Measurements from ENCODE around the gene COL6A3. TPM values are rescaled to one million over a fixed set of nuclear protein-coding genes. Genes with fewer than 3 reads are reported as not detected.

The COL6A3 gene
- polyA plus RNA-seq, 1 of the 3 experiments (the other 2 are of a cell fraction), result 18.5 TPM

- TF ChIP-seq PBX3 (IDR thresholded peaks at IDR 0.05) (peak; percentile 98), EZH2phosphoT487 (IDR thresholded peaks at IDR 0.05; ENCODE audit: borderline replicate concordance, low read depth) (no peak), NFIC (IDR thresholded peaks at IDR 0.05; ENCODE audit: borderline replicate concordance) (peak; percentile 100), EP300 (IDR thresholded peaks at IDR 0.05; ENCODE audit: borderline replicate concordance in 1 of 2, low read depth in 1 of 2, low read length in 1 of 2) (peak; percentile 97 to 99), CHD2 (IDR thresholded peaks at IDR 0.05; ENCODE audit: low read length, partially characterized antibody) (peak; percentile 90), MAX (IDR thresholded peaks at IDR 0.05; ENCODE audit: low read depth) (peak; percentile 94), GABPA (IDR thresholded peaks at IDR 0.05; ENCODE audit: low read depth) (no peak)
- TF ChIP-seq, protein P1, sequence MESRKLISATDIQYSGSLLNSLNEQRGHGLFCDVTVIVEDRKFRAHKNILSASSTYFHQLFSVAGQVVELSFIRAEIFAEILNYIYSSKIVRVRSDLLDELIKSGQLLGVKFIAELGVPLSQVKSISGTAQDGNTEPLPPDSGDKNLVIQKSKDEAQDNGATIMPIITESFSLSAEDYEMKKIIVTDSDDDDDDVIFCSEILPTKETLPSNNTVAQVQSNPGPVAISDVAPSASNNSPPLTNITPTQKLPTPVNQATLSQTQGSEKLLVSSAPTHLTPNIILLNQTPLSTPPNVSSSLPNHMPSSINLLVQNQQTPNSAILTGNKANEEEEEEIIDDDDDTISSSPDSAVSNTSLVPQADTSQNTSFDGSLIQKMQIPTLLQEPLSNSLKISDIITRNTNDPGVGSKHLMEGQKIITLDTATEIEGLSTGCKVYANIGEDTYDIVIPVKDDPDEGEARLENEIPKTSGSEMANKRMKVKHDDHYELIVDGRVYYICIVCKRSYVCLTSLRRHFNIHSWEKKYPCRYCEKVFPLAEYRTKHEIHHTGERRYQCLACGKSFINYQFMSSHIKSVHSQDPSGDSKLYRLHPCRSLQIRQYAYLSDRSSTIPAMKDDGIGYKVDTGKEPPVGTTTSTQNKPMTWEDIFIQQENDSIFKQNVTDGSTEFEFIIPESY (IDR thresholded peaks at IDR 0.05; ENCODE audit: borderline replicate concordance, low read depth), result peak; percentile 89
Observed at GRCh38 chr2:237291138-237291792, 122.7 kb downstream of the COL6A3 start (continued).

GRCh38 chr2:237290261-237290660, 123.7 kb downstream of the COL6A3 start:
- Histone ChIP-seq H3F3A (replicated peaks; ENCODE audit: insufficient read depth) (peaks cover 34% of the 10 kb centered on the region), H3K4me1 (ENCODE audit: control insufficient read depth in 1 of 2, insufficient read depth in 2 of 2, low read depth in 1 of 2, low read length in 1 of 2) (peaks cover 17% of the 10 kb centered on the region in 2 experiments), H3K27me3 (ENCODE audit: insufficient read depth) (no peaks in the 10 kb centered on the region), H3K79me2 (ENCODE audit: insufficient read depth) (no peaks in the 10 kb centered on the region), H3K4me3 (ENCODE audit: low read depth in 2 of 2, low read length in 1 of 2) (no peak overlapping the region), H4K20me1 (ENCODE audit: insufficient read depth) (no peaks in the 10 kb centered on the region), H2AFZ (ENCODE audit: low read depth) (no peak overlapping the region), H3K9me2 (no peaks in the 10 kb centered on the region), H3K9ac (peak overlapping the region; percentile 86), H3K36me3 (replicated peaks in 1 of 2; ENCODE audit: control insufficient read depth in 1 of 2, insufficient read depth in 2 of 2, low read length in 1 of 2) (no peaks in the 10 kb centered on the region), H3K27ac (ENCODE audit: low read depth in 2 of 2, low read length in 1 of 2) (peak overlapping the region; percentile 99), H3K4me2 (peak overlapping the region; percentile 47), H3K9me3 (no peaks in the 10 kb centered on the region)
- WGBS (ENCODE audit: low lambda C conversion rate), result 79% methylated on average over 9 of the region's 12 CpGs
- ChIA-PET POLR2A (no interaction called here), CTCF (interaction anchor here (0.8 to 2.4 kb wide), 6 partner anchors 120 to 847 kb away, joined by 3 to 8 read pairs (median 3); no protein-coding TSS in a partner anchor)
- DNase-seq, result no peak
- no peak for TF ChIP-seq IRF3 (IDR thresholded peaks at IDR 0.05; ENCODE audit: low read depth, low read length)
- no peak for TF ChIP-seq EZH2phosphoT487 (IDR thresholded peaks at IDR 0.05; ENCODE audit: borderline replicate concordance, low read depth)
- TF ChIP-seq SMC3 (IDR thresholded peaks at IDR 0.05; ENCODE audit: low read depth, low read length), result no peak
- TF ChIP-seq, protein P1 (IDR thresholded peaks at IDR 0.05; ENCODE audit: borderline replicate concordance, low read depth), result no peak
- no peak for TF ChIP-seq SIN3A (IDR thresholded peaks at IDR 0.05; ENCODE audit: borderline replicate concordance, low read depth, low read length)
- no peak for TF ChIP-seq FOXM1 (IDR thresholded peaks at IDR 0.05; ENCODE audit: low read depth)
- TF ChIP-seq PBX3 (IDR thresholded peaks at IDR 0.05), result no peak
- TF ChIP-seq GATA2 (CRISPR knock-in tag; IDR thresholded peaks at IDR 0.05), result no peak
- TF ChIP-seq MEF2A (IDR thresholded peaks at IDR 0.05; ENCODE audit: borderline replicate concordance, low read depth), result no peak
- no peak for TF ChIP-seq RCOR1 (IDR thresholded peaks at IDR 0.05; ENCODE audit: low read length)
- TF ChIP-seq EP300 (IDR thresholded peaks at IDR 0.05; ENCODE audit: borderline replicate concordance in 1 of 2, low read depth in 1 of 2, low read length in 1 of 2), result no peak
- TF ChIP-seq POLR2AphosphoS5 (IDR thresholded peaks at IDR 0.05; ENCODE audit: low read depth, low read length), result no peak
- TF ChIP-seq, protein P2, sequence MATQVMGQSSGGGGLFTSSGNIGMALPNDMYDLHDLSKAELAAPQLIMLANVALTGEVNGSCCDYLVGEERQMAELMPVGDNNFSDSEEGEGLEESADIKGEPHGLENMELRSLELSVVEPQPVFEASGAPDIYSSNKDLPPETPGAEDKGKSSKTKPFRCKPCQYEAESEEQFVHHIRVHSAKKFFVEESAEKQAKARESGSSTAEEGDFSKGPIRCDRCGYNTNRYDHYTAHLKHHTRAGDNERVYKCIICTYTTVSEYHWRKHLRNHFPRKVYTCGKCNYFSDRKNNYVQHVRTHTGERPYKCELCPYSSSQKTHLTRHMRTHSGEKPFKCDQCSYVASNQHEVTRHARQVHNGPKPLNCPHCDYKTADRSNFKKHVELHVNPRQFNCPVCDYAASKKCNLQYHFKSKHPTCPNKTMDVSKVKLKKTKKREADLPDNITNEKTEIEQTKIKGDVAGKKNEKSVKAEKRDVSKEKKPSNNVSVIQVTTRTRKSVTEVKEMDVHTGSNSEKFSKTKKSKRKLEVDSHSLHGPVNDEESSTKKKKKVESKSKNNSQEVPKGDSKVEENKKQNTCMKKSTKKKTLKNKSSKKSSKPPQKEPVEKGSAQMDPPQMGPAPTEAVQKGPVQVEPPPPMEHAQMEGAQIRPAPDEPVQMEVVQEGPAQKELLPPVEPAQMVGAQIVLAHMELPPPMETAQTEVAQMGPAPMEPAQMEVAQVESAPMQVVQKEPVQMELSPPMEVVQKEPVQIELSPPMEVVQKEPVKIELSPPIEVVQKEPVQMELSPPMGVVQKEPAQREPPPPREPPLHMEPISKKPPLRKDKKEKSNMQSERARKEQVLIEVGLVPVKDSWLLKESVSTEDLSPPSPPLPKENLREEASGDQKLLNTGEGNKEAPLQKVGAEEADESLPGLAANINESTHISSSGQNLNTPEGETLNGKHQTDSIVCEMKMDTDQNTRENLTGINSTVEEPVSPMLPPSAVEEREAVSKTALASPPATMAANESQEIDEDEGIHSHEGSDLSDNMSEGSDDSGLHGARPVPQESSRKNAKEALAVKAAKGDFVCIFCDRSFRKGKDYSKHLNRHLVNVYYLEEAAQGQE (IDR thresholded peaks at IDR 0.05; ENCODE audit: low read depth, low read length), result no peak
- TF ChIP-seq GABPA (IDR thresholded peaks at IDR 0.05; ENCODE audit: low read depth), result no peak

Measured in SK-N-SH (cell line).